HG03064 (cell line): ENCODE results near the gene EBNA1BP2.
"Not testable (repeated sequence)": the region's sequence is repeated elsewhere in the genome, so short reads cannot be mapped to it uniquely, and the experiment has no call there.

ENCODE experiments used
- ATAC-seq: cut with Tn5 transposase; IDR thresholded peaks from one replicate; pipeline ENCODE4 v1.9.1; 2021; ENCODE audit warnings: low read depth; ENCODE audit not compliant: unreplicated experiment

The EBNA1BP2 gene

GRCh38 chr1:43121256-43121900 is 50.7 kb downstream of the EBNA1BP2 start:
- no peak for ATAC-seq

DNA sequence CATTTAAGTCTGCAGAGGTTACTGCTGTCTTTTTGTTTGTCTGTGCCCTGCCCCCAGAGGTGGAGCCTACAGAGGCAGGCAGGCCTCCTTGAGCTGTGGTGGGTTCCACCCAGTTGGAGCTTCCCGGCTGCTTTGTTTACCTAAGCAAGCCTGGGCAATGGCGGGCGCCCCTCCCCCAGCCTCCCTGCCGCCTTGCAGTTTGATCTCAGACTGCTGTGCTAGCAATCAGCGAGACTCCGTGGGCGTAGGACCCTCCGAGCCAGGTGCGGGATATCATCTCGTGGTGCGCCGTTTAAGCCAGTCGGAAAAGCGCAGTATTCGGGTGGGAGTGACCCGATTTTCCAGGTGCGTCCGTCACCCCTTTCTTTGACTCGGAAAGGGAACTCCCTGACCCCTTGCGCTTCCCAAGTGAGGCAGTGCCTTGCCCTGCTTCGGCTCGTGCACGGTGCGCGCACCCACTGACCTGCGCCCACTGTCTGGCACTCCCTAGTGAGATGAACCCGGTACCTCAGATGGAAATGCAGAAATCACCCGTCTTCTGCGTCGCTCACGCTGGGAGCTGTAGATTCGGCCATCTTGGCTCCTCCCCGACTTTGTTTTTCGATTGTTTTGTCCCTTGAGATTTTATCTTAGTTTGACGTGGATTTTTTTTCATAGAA is 52.0 kb downstream of the EBNA1BP2 start:
- not testable (repeated sequence) for ATAC-seq
